ENCODE results near the gene ISOC2. TPM values are rescaled to one million over a fixed set of nuclear protein-coding genes. Genes with fewer than 3 reads are reported as not detected.

The ISOC2 gene
- total and polyA plus RNA-seq, 4 experiments from 2014 or later = 9.9 to 29.4 (median 19.2) TPM

DNA sequence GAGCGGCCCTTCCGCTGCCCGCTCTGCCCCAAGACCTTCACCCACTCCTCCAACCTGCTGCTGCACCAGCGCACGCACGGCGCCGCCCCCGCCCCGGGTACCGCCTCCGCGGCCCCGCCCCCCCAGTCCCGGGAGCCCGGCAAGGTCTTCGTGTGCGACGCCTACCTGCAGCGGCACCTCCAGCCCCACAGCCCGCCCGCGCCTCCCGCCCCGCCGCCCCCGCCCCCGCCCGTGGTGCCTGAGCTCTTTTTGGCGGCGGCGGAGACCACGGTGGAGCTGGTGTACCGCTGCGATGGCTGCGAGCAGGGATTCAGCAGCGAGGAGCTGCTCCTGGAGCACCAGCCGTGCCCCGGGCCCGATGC, 20.3 kb upstream of the ISOC2 start:
- POLR2A ChIA-PET (ENCODE audit: partially characterized antibody) = no interaction called here
- no peak for DNase-seq

DNA sequence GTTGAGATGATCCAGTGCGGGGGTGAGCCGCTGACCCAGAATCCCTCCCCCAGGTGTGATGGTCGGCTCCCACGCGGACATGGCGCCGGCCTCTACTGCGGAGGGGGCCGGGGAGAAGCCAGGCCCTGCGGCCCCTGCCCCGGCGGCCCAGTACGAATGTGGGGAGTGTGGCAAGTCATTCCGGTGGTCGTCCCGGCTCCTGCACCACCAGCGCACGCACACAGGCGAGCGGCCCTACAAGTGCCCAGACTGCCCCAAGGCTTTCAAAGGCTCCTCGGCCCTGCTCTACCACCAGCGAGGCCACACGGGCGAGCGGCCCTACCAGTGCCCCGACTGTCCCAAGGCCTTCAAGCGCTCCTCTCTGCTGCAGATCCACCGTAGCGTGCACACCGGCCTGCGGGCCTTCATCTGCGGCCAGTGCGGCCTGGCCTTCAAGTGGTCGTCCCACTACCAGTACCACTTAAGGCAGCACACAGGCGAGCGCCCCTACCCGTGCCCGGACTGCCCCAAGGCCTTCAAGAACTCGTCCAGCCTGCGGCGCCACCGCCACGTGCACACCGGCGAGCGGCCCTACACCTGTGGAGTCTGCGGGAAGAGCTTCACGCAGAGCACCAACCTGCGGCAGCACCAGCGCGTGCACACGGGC, 19.8 kb upstream of the ISOC2 start:
- Histone ChIP-seq H3K27ac (ENCODE audit: low read depth, low read length) (no peak overlapping the region), H3K4me3 (ENCODE audit: low read length in 2 of 2) (no peak overlapping the region), H3K36me3 (ENCODE audit: insufficient read depth, low read length) (no peaks in the 10 kb centered on the region), H3K27me3 (ENCODE audit: insufficient read depth, low read length) (no peaks in the 10 kb centered on the region), H3K9me3 (ENCODE audit: control insufficient read depth in 1 of 2, low read length in 2 of 2) (no peaks in the 10 kb centered on the region), H3K4me1 (ENCODE audit: insufficient read depth, low read length) (peaks cover 29% of the 10 kb centered on the region)
- CTCF ChIA-PET (ENCODE audit: partially characterized antibody) = no interaction called here
- Mint-ChIP-seq H3K27me3 (no peaks in the 10 kb centered on the region), H3K27ac (no peak overlapping the region), H3K9me3 (no peaks in the 10 kb centered on the region), H3K36me3 (peaks cover 14 to 16% of the 10 kb centered on the region in 2 donors), H3K4me1 (peaks cover 21 to 39% (median 30%) of the 10 kb centered on the region in 4 donors), H3K4me3 (no peak overlapping the region)
- POLR2A ChIA-PET (ENCODE audit: partially characterized antibody) = no interaction called here
- intact Hi-C loops (cut with micrococcal nuclease) = no loop called here
- DNase-seq = peak in 1 of 5 donors; percentile 39

More for the DNA sequence above, 20.3 kb upstream of the ISOC2 start:
- H3K9me3 Mint-ChIP-seq = no peaks in the 10 kb centered on the region
- no peak overlapping the region for H3K27ac Mint-ChIP-seq
- Histone ChIP-seq H3K27me3 (ENCODE audit: insufficient read depth, low read length) (no peaks in the 10 kb centered on the region), H3K27ac (ENCODE audit: low read depth, low read length) (no peak overlapping the region), H3K4me3 (ENCODE audit: low read length in 2 of 2) (no peak overlapping the region), H3K36me3 (ENCODE audit: insufficient read depth, low read length) (no peaks in the 10 kb centered on the region), H3K9me3 (ENCODE audit: control insufficient read depth in 1 of 2, low read length in 2 of 2) (no peaks in the 10 kb centered on the region), H3K4me1 (ENCODE audit: insufficient read depth, low read length) (peaks cover 28% of the 10 kb centered on the region)
- intact Hi-C loops (cut with micrococcal nuclease) = no loop called here
- CTCF ChIA-PET (ENCODE audit: partially characterized antibody) = no interaction called here
- no peak overlapping the region for H3K4me3 Mint-ChIP-seq
- H3K4me1 Mint-ChIP-seq = peaks cover 21 to 39% (median 29%) of the 10 kb centered on the region in 4 donors
- H3K27me3 Mint-ChIP-seq = no peaks in the 10 kb centered on the region
- peaks cover 14 to 16% of the 10 kb centered on the region in 2 donors for H3K36me3 Mint-ChIP-seq

DNA sequence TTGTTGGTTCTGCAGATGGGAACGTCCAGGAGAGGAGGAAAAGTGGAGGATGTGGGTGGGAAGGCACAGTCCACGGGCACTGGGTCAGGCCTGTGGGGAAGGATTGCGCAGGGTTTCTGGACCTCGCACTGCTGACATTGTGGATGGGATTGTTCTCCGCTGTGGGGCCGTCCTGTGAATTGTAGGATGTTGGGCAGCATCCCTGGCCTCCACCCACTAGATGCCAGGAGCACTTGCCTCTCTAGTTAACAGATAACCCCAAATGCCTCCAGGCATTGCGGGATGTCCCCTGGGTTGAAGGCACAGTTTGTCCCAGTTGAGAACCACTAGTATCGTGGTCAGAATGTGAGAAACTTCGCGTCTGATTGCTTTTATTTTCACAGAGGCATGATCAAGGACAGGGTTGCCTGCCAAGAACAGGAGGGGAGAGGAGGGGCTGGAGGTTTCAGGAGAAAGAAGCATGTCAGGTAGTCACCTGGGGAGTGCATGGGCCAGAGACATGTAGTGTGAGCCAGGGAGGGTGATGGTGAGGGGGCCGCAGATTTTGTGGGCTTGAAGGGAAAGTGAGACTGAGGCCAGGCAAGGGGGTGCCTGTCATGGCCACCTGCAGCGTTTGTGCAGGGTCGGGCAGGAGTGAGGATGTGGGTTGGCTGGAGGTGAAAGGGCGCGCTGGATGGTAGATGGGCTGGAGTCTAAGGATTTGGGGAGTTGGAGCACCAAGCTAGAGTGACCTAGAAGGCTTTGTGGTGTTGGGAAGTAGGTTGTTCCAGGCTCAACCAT, 18.2 kb upstream of the ISOC2 start:
- Histone ChIP-seq H3K36me3 (ENCODE audit: insufficient read depth, low read length) (no peaks in the 10 kb centered on the region), H3K27me3 (ENCODE audit: insufficient read depth, low read length) (no peaks in the 10 kb centered on the region), H3K4me3 (ENCODE audit: low read length in 2 of 2) (no peak overlapping the region), H3K27ac (ENCODE audit: low read depth, low read length) (no peak overlapping the region), H3K9me3 (ENCODE audit: control insufficient read depth in 1 of 2, low read length in 2 of 2) (no peaks in the 10 kb centered on the region), H3K4me1 (ENCODE audit: insufficient read depth, low read length) (peaks cover 34% of the 10 kb centered on the region)
- Mint-ChIP-seq H3K36me3 (peaks cover 14 to 15% of the 10 kb centered on the region in 2 donors), H3K4me3 (peak overlapping the region in 5 of 8 donors; percentile 42 to 59 (median 46)), H3K9me3 (no peaks in the 10 kb centered on the region), H3K4me1 (peaks cover 19 to 48% (median 29%) of the 10 kb centered on the region in 4 donors), H3K27ac (peak overlapping the region in 5 of 7 donors; percentile 4 to 69 (median 44)), H3K27me3 (no peaks in the 10 kb centered on the region)
- intact Hi-C loops (cut with micrococcal nuclease) = no loop called here
- DNase-seq = peak in 1 of 5 donors; percentile 19
- ChIA-PET POLR2A (ENCODE audit: partially characterized antibody) (no interaction called here), CTCF (ENCODE audit: partially characterized antibody) (interaction anchor here (0.8 to 6.1 kb wide), 3 partner anchors 12 to 25 kb away, joined by 3 to 42 read pairs (median 4); no protein-coding TSS in a partner anchor)

DNA sequence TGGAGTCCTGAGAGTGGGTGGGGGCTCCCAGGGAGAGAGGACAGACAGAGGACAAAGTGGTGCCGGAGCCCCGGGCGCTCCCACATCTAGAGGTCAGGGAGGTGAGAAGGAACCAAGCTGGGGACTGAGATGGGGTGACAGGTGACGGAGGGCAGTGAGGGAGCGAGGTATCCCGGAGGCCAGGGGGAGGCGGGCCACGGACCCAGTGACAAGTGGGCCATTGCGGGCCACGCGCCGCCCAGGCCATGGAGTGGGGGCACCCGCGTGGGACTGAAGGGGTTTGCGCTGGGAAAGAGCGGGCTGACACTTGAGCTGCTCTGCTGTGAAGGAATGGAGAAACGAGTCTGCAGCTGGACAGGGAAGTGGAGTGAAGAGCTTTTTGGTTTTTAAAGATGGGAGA, 17.6 kb upstream of the ISOC2 start:
- peak overlapping the region in 7 of 8 donors; percentile 36 to 92 (median 54) for H3K4me3 Mint-ChIP-seq
- peaks cover 19 to 42% (median 29%) of the 10 kb centered on the region in 4 donors for H3K4me1 Mint-ChIP-seq
- peaks cover 14 to 15% of the 10 kb centered on the region in 2 donors for H3K36me3 Mint-ChIP-seq
- intact Hi-C loops (cut with micrococcal nuclease) = no loop called here
- DNase-seq = peak in 1 of 5 donors; percentile 21
- H3K27ac Mint-ChIP-seq = peak overlapping the region in 6 of 7 donors; percentile 1 to 78 (median 41)
- no peaks in the 10 kb centered on the region for H3K36me3 ChIP-seq (ENCODE audit: insufficient read depth, low read length)
- H3K27me3 Mint-ChIP-seq = no peaks in the 10 kb centered on the region
- peaks cover 28% of the 10 kb centered on the region for H3K4me1 ChIP-seq (ENCODE audit: insufficient read depth, low read length)
- no peaks in the 10 kb centered on the region for H3K27me3 ChIP-seq (ENCODE audit: insufficient read depth, low read length)
- H3K9me3 ChIP-seq (ENCODE audit: control insufficient read depth in 1 of 2, low read length in 2 of 2) = no peaks in the 10 kb centered on the region
- ChIA-PET POLR2A (ENCODE audit: partially characterized antibody) (no interaction called here), CTCF (ENCODE audit: partially characterized antibody) (interaction anchor here (1.3 to 6.1 kb wide), 2 partner anchors 12 to 26 kb away, joined by 3 to 42 read pairs; no protein-coding TSS in a partner anchor)
- no peak overlapping the region for H3K27ac ChIP-seq (ENCODE audit: low read depth, low read length)
- H3K9me3 Mint-ChIP-seq = no peaks in the 10 kb centered on the region
- no peak overlapping the region for H3K4me3 ChIP-seq (ENCODE audit: low read length in 2 of 2)

DNA sequence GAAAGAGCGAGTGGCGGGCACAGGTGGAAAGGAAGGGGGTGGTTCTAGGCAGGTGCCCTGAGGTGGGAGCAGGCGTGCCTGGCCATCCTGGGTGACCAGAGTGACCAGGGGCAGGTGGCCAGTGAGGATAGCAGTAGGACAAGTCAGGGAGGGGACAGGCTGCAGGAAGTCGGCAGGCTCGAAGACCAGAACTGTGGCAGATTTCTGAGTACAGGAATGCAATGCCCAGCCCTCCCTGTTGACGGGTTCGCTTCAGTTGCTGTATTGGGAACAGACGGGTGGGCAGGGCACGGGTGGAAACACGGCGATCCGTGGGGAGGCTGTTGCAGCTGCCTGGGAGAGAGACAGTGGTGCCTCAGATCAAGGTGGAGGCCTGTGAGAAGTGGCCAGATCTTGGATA, 16.9 kb upstream of the ISOC2 start:
- peaks cover 22% of the 10 kb centered on the region for H3K4me1 ChIP-seq (ENCODE audit: insufficient read depth, low read length)
- peaks cover 14 to 15% of the 10 kb centered on the region in 2 donors for H3K36me3 Mint-ChIP-seq
- ChIA-PET CTCF (ENCODE audit: partially characterized antibody) (interaction anchor here (1.3 to 6.1 kb wide), 2 partner anchors 11 to 26 kb away, joined by 3 to 42 read pairs; no protein-coding TSS in a partner anchor), POLR2A (ENCODE audit: partially characterized antibody) (interaction anchor here (1.0 kb wide), 1 partner anchor 121 kb away, joined by 3 read pairs; the partner anchor contains the start of gene FIZ1)
- H3K27ac ChIP-seq (ENCODE audit: low read depth, low read length) = no peak overlapping the region
- peak in 1 of 5 donors; percentile 28 for DNase-seq
- H3K4me3 Mint-ChIP-seq = peak overlapping the region in 7 of 8 donors; percentile 38 to 92 (median 58)
- H3K27me3 Mint-ChIP-seq = no peaks in the 10 kb centered on the region
- H3K9me3 ChIP-seq (ENCODE audit: control insufficient read depth in 1 of 2, low read length in 2 of 2) = no peaks in the 10 kb centered on the region
- H3K27ac Mint-ChIP-seq = peak overlapping the region in 5 of 7 donors; percentile 48 to 83 (median 64)
- no peaks in the 10 kb centered on the region for H3K36me3 ChIP-seq (ENCODE audit: insufficient read depth, low read length)
- peaks cover 19 to 42% (median 29%) of the 10 kb centered on the region in 4 donors for H3K4me1 Mint-ChIP-seq
- intact Hi-C loops (cut with micrococcal nuclease) = no loop called here
- H3K4me3 ChIP-seq (ENCODE audit: low read length in 2 of 2) = no peak overlapping the region
- H3K9me3 Mint-ChIP-seq = no peaks in the 10 kb centered on the region
- H3K27me3 ChIP-seq (ENCODE audit: insufficient read depth, low read length) = no peaks in the 10 kb centered on the region

DNA sequence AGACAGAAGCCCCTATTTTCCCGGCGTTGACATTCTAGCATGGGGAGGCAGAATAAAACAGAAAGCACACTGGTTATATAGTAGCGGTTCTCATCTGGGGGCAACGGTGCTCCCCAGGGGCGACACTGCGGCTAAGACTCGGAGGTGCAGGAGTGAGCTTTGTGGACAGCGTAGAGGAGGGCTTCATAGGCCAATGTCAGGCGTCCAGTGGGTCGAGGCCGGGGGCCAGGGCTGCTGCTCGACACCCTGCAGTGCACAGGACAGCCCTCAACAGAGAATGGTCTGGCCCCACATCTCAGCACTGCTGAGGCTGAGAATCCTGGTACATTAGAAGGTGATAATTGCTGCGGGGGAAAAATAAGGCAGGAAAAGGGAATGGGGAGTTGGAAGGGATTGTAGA, 16.5 kb upstream of the ISOC2 start:
- Histone ChIP-seq H3K27me3 (ENCODE audit: insufficient read depth, low read length) (no peaks in the 10 kb centered on the region), H3K4me3 (ENCODE audit: low read length in 2 of 2) (no peak overlapping the region), H3K36me3 (ENCODE audit: insufficient read depth, low read length) (no peaks in the 10 kb centered on the region), H3K4me1 (ENCODE audit: insufficient read depth, low read length) (peaks cover 22% of the 10 kb centered on the region), H3K27ac (ENCODE audit: low read depth, low read length) (peak overlapping the region; percentile 71), H3K9me3 (ENCODE audit: control insufficient read depth in 1 of 2, low read length in 2 of 2) (no peaks in the 10 kb centered on the region)
- DNase-seq = peak in 1 of 5 donors; percentile 11
- Mint-ChIP-seq H3K9me3 (no peaks in the 10 kb centered on the region), H3K27me3 (no peaks in the 10 kb centered on the region), H3K36me3 (peaks cover 14 to 15% of the 10 kb centered on the region in 2 donors), H3K4me3 (peak overlapping the region; percentile 38 to 92 (median 61)), H3K4me1 (peaks cover 19 to 42% (median 29%) of the 10 kb centered on the region in 4 donors), H3K27ac (peak overlapping the region in 6 of 7 donors; percentile 17 to 83 (median 58))
- intact Hi-C loops (cut with micrococcal nuclease) = loop anchor here (1.0 kb wide), 1 partner anchor 139 kb away; the partner anchor contains the start of gene KMT5C
- ChIA-PET POLR2A (ENCODE audit: partially characterized antibody) (interaction anchor here (1.0 to 3.0 kb wide), 5 partner anchors 26 to 159 kb away, joined by 3 to 22 read pairs (median 12); partner anchors contain the start of genes FIZ1, ZNF784 and ZNF865), CTCF (ENCODE audit: partially characterized antibody) (interaction anchor here (1.5 to 6.1 kb wide), 3 partner anchors 8 to 27 kb away, joined by 3 to 42 read pairs (median 29); no protein-coding TSS in a partner anchor)
